Stomach (tissue), 4 donors: ENCODE data around the gene CPT1B.

ENCODE experiments used
- CTCF ChIP-seq, 7 experiments: fragments of 450-650 bp in 4 of 7; fragments of 200-600 bp in 3 of 7; sonication (generic) in 3 of 7; IDR thresholded peaks; one replicate each; pipeline ENCODE4 v1.5.1; 2016 to 2019; ENCODE audit warnings: antibody characterized with exemption in 7 of 7, control low read depth in 2 of 7, mild to moderate bottlenecking in 1 of 7
- EP300 ChIP-seq: sonication (generic); formaldehyde crosslinking; IDR thresholded peaks from one replicate; pipeline ENCODE4 v1.6.1; 2017; ENCODE audit warnings: antibody characterized with exemption
- POLR2A ChIP-seq, 4 donors: fragments of 450-650 bp; IDR thresholded peaks; one replicate each; pipeline ENCODE4 v1.6.1; 2016; ENCODE audit warnings: antibody characterized with exemption in 4 of 4, control low read depth in 2 of 4, mild to moderate bottlenecking in 1 of 4, moderate library complexity in 1 of 4
- POLR2AphosphoS5 ChIP-seq, 3 donors: sonication (generic); formaldehyde crosslinking; IDR thresholded peaks; one replicate each; pipeline ENCODE4 v1.6.1; 2016; ENCODE audit warnings: antibody characterized with exemption in 3 of 3

- no peak for TF ChIP-seq CTCF (IDR thresholded peaks at IDR 0.05)
- no peak for TF ChIP-seq POLR2AphosphoS5 (IDR thresholded peaks at IDR 0.05)
- no peak for TF ChIP-seq POLR2A (IDR thresholded peaks at IDR 0.05)
- no peak for TF ChIP-seq EP300
Measured at GRCh38 chr22:50577697-50577986, 585 bp downstream of the CPT1B start.
